HG03342 (cell line): Measurements from ENCODE around the gene PARD3.
A peak's percentile ranks its signal among the peaks of the same experiment; 100 is the strongest.
"Not testable (repeated sequence)": the region's sequence is repeated elsewhere in the genome, so short reads cannot be mapped to it uniquely, and the experiment has no call there.

Source experiments
- ATAC-seq: cut with Tn5 transposase; IDR thresholded peaks from one replicate; pipeline ENCODE4 v1.9.1; 2021; ENCODE audit warnings: mild to moderate bottlenecking, moderate library complexity; ENCODE audit not compliant: unreplicated experiment

The PARD3 gene

GRCh38 chr10:34768972-34769330, 46.1 kb downstream of the PARD3 start:
- no peak for ATAC-seq

DNA sequence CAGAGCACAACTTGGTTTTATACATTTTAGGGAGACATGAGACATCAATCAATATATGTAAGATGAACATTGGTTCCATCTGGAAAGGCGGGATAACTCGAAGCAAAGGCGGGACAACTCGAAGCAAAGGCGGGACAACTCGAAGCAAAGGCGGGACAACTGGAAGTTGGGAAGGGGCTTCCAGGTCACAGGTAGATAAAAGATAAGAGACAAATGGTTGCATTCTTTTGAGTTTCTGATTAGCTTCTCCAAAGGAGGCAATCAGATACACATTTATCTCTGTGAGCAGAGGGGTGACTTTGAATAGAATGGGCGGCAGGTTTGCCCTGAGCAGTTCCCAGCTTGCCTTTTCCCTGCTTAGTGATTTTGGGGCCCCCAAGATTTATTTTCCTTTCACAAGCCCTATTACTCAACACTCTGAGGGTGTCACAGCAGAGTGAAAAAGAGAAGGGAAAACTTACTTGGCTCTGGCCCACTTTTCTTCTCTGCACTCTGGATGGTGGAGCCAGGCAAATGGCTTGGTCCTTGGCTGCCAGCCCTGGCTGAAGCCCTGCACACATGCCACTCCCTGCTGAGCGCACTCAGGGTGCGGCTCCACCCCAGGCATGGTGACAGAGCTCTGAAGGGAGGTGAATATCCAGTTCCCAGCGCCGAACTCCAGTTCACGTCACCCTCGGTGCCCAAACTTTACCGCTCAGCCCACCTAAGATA, 46.7 kb downstream of the PARD3 start:
- no peak for ATAC-seq

- no peak for ATAC-seq
Observed at GRCh38 chr10:34766811-34767494, 48.1 kb downstream of the PARD3 start.

DNA sequence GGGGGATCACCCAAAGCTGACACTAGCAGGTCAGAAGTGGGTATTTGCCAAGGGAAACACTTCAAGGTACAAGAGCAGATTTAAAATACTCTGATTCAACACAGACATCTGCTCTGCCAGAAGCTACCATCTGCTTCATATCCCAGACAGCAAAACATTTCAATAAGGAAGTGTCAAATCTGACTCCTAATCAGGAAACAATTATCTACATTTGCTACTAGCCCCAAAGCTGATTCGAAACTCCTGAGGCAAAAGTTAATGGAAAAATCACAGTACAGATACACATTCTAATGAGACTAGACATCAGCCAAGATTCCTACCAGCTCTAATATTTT, 48.9 kb downstream of the PARD3 start:
- no peak for ATAC-seq

GRCh38 chr10:34764472-34764946, 50.6 kb downstream of the PARD3 start:
- ATAC-seq, result no peak

- no peak for ATAC-seq
Observed at GRCh38 chr10:34762603-34763299, 52.3 kb downstream of the PARD3 start.

DNA sequence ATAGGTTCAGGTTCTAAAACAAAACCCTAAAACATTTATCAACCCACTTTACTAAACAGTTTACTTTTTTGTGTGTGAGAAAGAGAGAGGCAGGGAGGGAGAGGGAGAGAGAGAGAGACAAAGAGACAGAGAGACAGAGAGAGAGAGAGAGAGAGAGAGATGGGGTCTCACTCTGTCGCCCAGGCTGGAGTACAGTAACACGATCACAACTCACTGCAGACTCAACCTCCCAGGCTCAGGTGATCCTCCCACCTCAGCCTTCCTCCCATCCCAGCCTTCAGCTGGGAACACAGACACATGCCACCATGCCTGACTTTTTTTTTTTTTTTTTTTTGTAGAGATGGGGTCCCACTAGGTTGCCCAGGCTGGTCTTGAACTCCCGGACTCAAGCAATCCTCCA, 52.9 kb downstream of the PARD3 start:
- no peak for ATAC-seq

GRCh38 chr10:34761453-34761852, 53.6 kb downstream of the PARD3 start:
- no peak for ATAC-seq

DNA sequence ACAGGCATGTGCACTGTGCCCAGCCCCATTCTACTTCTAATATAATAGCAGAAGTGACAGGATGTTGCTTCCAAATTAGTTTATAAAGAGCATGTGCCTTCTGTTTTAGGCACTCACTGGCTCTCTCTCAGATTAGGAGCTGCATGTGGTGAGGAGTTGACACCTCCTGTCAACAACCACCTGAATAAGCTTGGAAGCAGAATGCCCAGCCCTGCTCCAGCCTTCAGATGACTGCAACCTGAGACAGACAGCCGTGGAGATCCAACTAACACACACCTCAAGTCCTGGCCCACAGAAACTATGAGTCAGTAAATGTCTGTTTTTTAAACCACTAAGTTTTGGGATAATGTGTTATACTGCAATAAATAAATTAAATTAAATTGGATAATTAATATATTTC, 54.5 kb downstream of the PARD3 start:
- ATAC-seq, result no peak

DNA sequence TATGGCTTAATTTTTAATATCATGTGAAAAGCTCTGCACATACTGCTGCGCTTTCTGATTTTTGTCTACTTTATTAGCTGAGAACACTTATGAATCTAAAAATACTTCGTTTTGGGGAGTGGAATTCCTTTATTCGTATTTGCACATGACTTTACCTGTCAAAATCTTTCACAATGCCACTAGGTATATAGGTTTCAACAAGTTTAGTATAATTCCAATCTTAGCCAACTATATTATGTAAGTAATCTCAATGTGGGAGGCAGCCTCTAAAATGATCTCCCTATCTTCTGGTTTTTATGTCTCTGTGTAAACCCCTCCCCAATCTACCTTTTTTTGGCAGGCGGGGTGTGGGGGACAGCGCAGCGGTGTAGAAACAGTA, 55.3 kb downstream of the PARD3 start:
- ATAC-seq, result no peak

DNA sequence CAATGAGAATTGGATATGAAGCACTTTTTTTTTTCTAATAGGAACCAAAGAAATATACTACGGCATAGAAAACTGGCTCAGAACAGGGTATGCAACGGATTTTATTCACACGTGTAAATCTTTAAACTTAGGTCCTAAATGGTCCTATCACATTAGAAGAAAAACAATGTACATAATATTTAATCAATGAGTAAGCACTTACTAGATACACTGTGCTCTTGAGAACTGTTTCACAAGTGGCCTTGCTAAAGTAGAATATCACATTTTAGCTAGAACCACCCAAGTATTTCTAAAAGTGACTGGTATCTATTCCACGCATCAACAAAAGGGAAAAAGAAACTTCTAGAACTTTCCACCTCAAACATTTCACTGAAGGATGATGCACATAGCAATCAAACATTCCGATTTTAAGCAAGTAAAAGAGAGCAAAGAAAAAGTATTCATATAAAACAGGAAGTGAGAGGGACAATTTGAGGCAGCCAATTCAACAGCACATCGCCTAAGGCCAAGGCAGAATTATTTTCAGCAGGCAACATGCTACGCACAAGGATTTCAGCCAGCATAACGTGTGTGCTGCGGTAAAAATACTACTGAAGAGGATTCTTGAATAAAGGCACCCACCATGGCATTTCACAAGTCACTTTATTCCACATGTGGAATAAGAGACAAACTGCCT, 55.8 kb downstream of the PARD3 start:
- no peak for ATAC-seq

DNA sequence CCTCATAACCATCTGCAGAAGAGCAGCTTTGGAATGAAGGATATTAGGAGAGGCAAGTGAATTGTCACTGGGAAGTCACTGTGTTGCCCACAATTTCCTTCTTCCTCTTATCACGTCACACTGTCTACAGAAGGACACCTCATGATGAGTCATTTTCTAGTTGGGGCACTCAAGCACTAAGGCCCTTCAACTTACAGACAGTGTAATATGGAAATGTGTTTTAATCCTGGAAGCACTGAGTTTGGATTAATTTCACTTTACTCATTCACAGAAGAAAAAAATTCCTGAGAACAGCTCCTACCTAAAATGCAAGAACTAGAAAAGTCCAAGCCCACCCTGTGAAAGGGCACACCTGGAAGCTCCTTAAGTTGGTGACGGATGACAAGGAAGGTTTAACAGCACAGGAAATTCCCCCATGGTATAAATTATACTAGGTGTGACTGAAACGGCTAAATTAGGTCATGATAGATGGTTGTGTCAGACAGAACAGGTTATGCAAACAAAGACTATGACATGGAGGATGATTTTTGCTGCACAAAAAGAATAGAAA, 56.6 kb downstream of the PARD3 start:
- peak; percentile 65 for ATAC-seq

DNA sequence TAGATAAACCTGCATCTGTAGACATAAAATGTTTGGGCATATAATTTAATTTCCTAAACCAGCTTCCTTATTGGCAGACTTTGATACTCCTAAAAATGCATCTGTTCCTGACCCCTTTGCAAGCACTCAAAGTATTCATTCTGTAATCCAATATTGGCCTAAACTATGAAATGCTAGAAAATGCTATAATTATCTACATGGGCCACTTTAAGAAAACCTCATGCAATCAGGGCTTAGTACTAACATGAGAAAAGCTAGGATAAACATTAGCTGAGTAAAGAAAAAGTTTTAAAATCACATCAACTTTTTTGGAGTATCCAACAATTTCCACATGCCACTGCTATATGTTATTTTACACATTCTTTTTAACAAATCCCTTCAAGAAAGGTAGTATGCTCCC, 57.2 kb downstream of the PARD3 start:
- ATAC-seq, result no peak

- not testable (repeated sequence) for ATAC-seq
Observed at GRCh38 chr10:34757181-34757580, 57.9 kb downstream of the PARD3 start.

DNA sequence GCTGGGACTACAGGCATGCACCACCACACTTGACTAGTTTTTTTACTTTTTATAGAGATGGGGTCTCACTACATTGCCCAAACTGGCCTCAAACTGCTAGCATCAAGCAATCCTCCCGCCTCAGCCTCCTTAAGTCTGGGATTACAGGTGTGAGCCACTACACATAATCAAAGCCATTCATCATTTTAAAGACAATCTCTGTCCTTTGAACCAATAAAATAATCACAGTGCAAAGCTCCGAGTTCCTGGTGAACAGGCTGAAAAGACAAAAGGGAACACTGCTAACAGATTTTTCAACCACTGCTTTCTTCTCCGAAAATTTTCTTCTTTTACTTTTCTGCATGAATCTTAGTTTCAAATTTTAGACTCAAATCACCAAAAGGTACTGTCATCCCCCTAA, 58.5 kb downstream of the PARD3 start:
- ATAC-seq, result no peak

- no peak for ATAC-seq
Observed at GRCh38 chr10:34753014-34753757, 61.9 kb downstream of the PARD3 start.

- ATAC-seq, result no peak
Observed at GRCh38 chr10:34751272-34751671, 63.8 kb downstream of the PARD3 start.

GRCh38 chr10:34750795-34751194, 64.3 kb downstream of the PARD3 start:
- not testable (repeated sequence) for ATAC-seq

- ATAC-seq, result no peak
Observed at GRCh38 chr10:34748767-34749166, 66.3 kb downstream of the PARD3 start.

DNA sequence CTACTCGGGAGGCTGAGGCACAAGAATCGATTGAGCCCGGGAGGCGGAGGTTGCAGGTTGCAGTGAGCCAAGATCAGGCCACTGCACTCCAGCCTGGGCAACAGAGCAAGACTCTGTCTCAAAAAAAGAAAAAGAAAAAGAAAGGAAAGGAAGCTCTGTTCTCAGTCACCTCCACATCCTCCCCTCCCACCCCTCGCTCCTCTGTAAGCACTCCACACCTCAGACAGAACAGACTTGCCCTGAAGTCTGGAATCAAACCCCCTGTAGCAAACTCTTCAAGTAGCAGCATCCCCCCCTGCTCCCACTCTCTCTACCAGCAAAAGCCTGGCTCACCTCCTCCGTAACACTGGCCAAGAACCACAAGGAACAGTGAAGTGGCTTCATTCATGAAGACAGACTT, 66.7 kb downstream of the PARD3 start:
- no peak for ATAC-seq

DNA sequence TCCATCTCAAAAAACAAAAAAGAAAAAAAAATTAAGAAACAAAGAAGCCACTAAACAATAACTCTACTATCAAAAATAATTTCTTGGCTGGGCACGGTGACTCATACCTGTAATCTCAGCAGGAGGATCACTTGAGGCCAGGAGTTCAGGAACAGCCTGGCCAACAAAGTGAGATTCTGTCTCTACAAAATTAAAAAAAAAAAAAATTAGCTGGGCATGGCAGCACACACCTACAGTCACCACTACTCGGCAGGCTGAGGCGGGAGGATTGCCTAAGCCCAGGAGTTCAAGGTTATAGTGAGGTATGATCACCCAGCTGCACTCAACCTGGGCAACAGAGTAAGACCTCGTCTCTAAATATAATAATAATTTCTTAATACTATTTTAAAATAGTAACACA, 69.0 kb downstream of the PARD3 start:
- ATAC-seq, result no peak
